SKM-1 treated with dmso at 0.1 percent for 144 hours (cell line): ENCODE measurements around the gene SEC31A.
A peak's percentile ranks its signal among the peaks of the same experiment; 100 is the strongest.
"Not testable (repeated sequence)": the region's sequence is repeated elsewhere in the genome, so short reads cannot be mapped to it uniquely, and the experiment has no call there.

Experiments
- DNase-seq: peaks from one replicate; lab custom pipeline; 2025; ENCODE audit not compliant: unreplicated experiment; lab: John Stamatoyannopoulos, UW

SEC31A gene

GRCh38 chr4:82890901-82891706 is at the start of gene SEC31A:
SEC31A (minus strand) TSS chr4:82891153; CDS start chr4:82881936, 9,217 bp downstream.
- DNase-seq, result peak; percentile 92

- DNase-seq, result no peak
Observed at GRCh38 chr4:82939414-82939813, 48.5 kb upstream of the SEC31A start.

GRCh38 chr4:82934441-82934840 is 43.5 kb upstream of the SEC31A start:
- DNase-seq, result no peak

GRCh38 chr4:82930848-82931755 is 40.1 kb upstream of the SEC31A start:
- DNase-seq, result no peak

GRCh38 chr4:82921795-82922194 is 30.8 kb upstream of the SEC31A start:
- no peak for DNase-seq

GRCh38 chr4:82919386-82919785 is 28.4 kb upstream of the SEC31A start:
- no peak for DNase-seq

GRCh38 chr4:82918091-82918490 is 27.1 kb upstream of the SEC31A start:
- no peak for DNase-seq

GRCh38 chr4:82913968-82914367 is 23.0 kb upstream of the SEC31A start:
- DNase-seq, result not testable (repeated sequence)

GRCh38 chr4:82913305-82913704 is 22.4 kb upstream of the SEC31A start:
- DNase-seq, result no peak

GRCh38 chr4:82909326-82909725 is 18.4 kb upstream of the SEC31A start:
- DNase-seq, result no peak

GRCh38 chr4:82906469-82906868 is 15.5 kb upstream of the SEC31A start:
- no peak for DNase-seq

- DNase-seq, result no peak
Observed at GRCh38 chr4:82905205-82905604, 14.3 kb upstream of the SEC31A start.

- no peak for DNase-seq
Observed at GRCh38 chr4:82903737-82904136, 12.8 kb upstream of the SEC31A start.

GRCh38 chr4:82901183-82901718 is 10.3 kb upstream of the SEC31A start:
- DNase-seq, result no peak

GRCh38 chr4:82900411-82901182 is 9.6 kb upstream of the SEC31A start, which contains the start of gene THAP9:
THAP9 (plus strand) TSS chr4:82900735; CDS start chr4:82900803, 68 bp downstream.
- DNase-seq, result peak; percentile 99

GRCh38 chr4:82900066-82900410 is 9.1 kb upstream of the SEC31A start:
- peak; percentile 53 for DNase-seq

GRCh38 chr4:82899374-82900065 is 8.6 kb upstream of the SEC31A start:
- no peak for DNase-seq

GRCh38 chr4:82898322-82899243 is 7.6 kb upstream of the SEC31A start:
- peak; percentile 8 for DNase-seq

GRCh38 chr4:82896755-82897154 is 5.8 kb upstream of the SEC31A start:
- no peak for DNase-seq
